Heart left ventricle (tissue), 16 donors: ENCODE results near the gene MIF4GD. TPM values are rescaled to one million over a fixed set of nuclear protein-coding genes. Genes with fewer than 3 reads are reported as not detected.
A peak's percentile ranks its signal among the peaks of the same experiment; 100 is the strongest.

Source experiments
- ATAC-seq, 4 donors: fragments of 200-7000 bp; cut with Tn5 transposase; one replicate each; pipeline ENCODE4 v1.9.1; 2020 to 2022; ENCODE audit warnings: moderate library complexity in 4 of 4, mild to moderate bottlenecking in 3 of 4, moderate number of reproducible peaks in 1 of 4
- DNase-seq, 5 donors: peaks; one replicate each; pipeline ENCODE4 v3.0.0-alpha.2; 2020
- H3K27ac ChIP-seq, 12 donors: fragments of 200-600 bp; sonication (generic) in 4 of 12; one replicate each; pipeline versions ENCODE4 v1.5.0 to v1.8.0; 2016 to 2022; ENCODE audit warnings: mild to moderate bottlenecking in 2 of 12
- H3K27me3 ChIP-seq, 9 donors: fragments of 200-600 bp; sonication (generic) in 2 of 9; one replicate each; pipeline versions ENCODE4 v1.5.1 to v1.8.0; 2016 to 2022; ENCODE audit warnings: mild to moderate bottlenecking in 3 of 9
- H3K36me3 ChIP-seq, 9 donors: fragments of 200-600 bp; sonication (generic) in 2 of 9; one replicate each; pipeline versions ENCODE4 v1.5.0 to v1.8.0; 2018 to 2022; ENCODE audit warnings: mild to moderate bottlenecking in 2 of 9
- H3K4me1 ChIP-seq, 12 donors: fragments of 200-600 bp; sonication (generic) in 4 of 12; one replicate each; pipeline versions ENCODE4 v1.5.0 to v1.8.0; 2016 to 2022; ENCODE audit warnings: mild to moderate bottlenecking in 3 of 12
- H3K4me3 ChIP-seq, 12 donors: fragments of 200-600 bp; sonication (generic) in 4 of 12; one replicate each; pipeline versions ENCODE4 v1.5.0 to v1.8.0; 2017 to 2022; ENCODE audit warnings: mild to moderate bottlenecking in 9 of 12, moderate library complexity in 4 of 12
- H3K9me3 ChIP-seq, 12 donors: fragments of 200-600 bp; sonication (generic) in 4 of 12; one replicate each; pipeline versions ENCODE4 v1.5.0 to v1.8.0; 2016 to 2022; ENCODE audit warnings: mild to moderate bottlenecking in 1 of 12
- POLR2A ChIP-seq, 2 donors: fragments of 450-650 bp; IDR thresholded peaks; one replicate each; pipeline ENCODE4 v1.6.1; 2017; ENCODE audit warnings: antibody characterized with exemption in 2 of 2, mild to moderate bottlenecking in 2 of 2, moderate library complexity in 2 of 2
- WGBS, 4 donors: extraction: QIAGEN DNeasy Blood & Tissue Kit in 2 of 4; methylation state at CpG; one replicate each; pipeline versions ENCODE4 v1.1.5 to v1.1.7; 2013 to 2018; 5-methylcytosine and 5-hydroxymethylcytosine counted together
- intact Hi-C, 10 donors: fragments of 100-400 bp; cut with DNase I; formaldehyde crosslinking; loops; one replicate each; pipeline versions ENCODE4 v1.11.1 to v1.14.2; 2022
- polyA plus RNA-seq, 2 donors: library from polyadenylated mRNA; stranded (reverse); fragments of 200-250 nt; gene quantifications; one replicate each; pipeline ENCODE4 v1.2.3, GENCODE V29; 2013
- total RNA-seq, 9 donors: library from RNA; depleted of rRNA in 2 of 9; stranded (reverse); fragments of >200 nt in 2 of 9; fragmentation: NEBNext Ultra II Directional in 3 of 9; extraction: Animal tissue kit (Norgen Biotek cat#: 25700) in 3 of 9; gene quantifications; one replicate each; pipeline versions ENCODE4 v1.1.0 to v1.2.4, GENCODE V29; 2016 to 2023
- TF ChIP-seq, protein P1 (sequence below), 12 donors: fragments of 200-600 bp; sonication (generic) in 4 of 12; IDR thresholded peaks; one replicate each; pipeline versions ENCODE4 v1.5.0 to v1.8.0; 2018 to 2022; ENCODE audit warnings: antibody characterized with exemption in 12 of 12, mild to moderate bottlenecking in 5 of 12
- donor health status: ischemic (EF 13 %, LVEDD 7.1; RV severe dilation, severe dysfunction).
- donor health status: healthy with polysubstance abuse.
- donor health status: DM: no; HTN: yes; CAD: no.
- donor health status: DM: no; HTN: no; CAD: no.
- donor health status: ischemic (EF 25% LVEDD 6.9; RV normal size, moderate dysfunction).
- donor health status: ischemic (EF 25% LVEDD 5.7; RV mildly dilated, moderate dysfunction).
- donor health status: healthy.
- donor health status: DM: yes; HTN: yes; CAD: no.
- donor health status: ischemic (EF 35%, LVEDD 5.7; RV mildly dilated, moderate dysfunction).
- donor health status: nonischemic (EF 11% LVEDD 7.7; RV severe dilation, severe dysfunction).
- donor health status: DM: yes; HTN: yes; CAD: no.
- donor health status: PGD.
- donor health status: ischemic (EF 29% LVEDD 5.4; RV normal size, mild dysfunction).
- donor health status: nonischemic (EF 23%, LVEDD 6.1; RV moderate dilation, normal function).

MIF4GD gene
- total and polyA plus RNA-seq, 11 donors, result 8.6 to 34.7 (median 18.6) TPM

DNA sequence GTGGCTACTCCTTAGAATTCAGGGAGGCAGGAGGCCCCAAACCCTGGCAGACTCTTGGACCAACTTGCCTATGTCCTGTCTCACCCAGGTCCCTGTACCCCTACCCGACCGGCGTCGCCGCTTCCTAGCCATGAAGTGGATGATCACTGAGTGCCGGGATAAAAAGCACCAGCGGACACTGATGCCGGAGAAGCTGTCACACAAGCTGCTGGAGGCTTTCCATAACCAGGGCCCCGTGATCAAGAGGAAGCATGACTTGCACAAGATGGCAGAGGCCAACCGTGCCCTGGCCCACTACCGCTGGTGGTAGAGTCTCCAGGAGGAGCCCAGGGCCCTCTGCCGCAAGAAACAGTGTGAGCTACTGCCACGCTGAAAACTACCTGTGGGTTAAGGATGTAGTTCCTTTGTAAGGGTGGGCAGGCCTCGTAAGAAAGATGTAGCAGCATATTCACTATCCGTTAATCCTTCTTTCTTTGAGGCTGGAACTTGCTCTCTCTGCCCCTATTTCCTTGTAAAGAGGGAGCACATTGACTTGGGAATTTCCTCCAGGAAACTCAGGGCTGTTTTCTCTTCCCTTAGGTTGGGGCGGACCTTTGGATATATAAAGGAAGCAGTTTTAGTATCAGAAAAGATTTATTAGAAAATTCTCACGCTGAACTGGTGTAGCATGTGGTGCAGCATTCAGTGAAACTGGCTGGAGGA is 5.3 kb downstream of the MIF4GD start:
- DNase-seq, result no peak
- peak overlapping the region in 1 of 12 donors; percentile 37 for H3K27ac ChIP-seq
- 88 to 91% (median 89%) methylated on average over 11 to 17 of the region's 17 CpGs for WGBS, 4 donors
- no peak overlapping the region for H3K4me3 ChIP-seq
- ATAC-seq, result no peak
- H3K9me3 ChIP-seq, result no peaks in the 10 kb centered on the region
- no peaks in the 10 kb centered on the region for H3K27me3 ChIP-seq
- TF ChIP-seq POLR2A (IDR thresholded peaks at IDR 0.05), result no peak
- TF ChIP-seq, protein P1, sequence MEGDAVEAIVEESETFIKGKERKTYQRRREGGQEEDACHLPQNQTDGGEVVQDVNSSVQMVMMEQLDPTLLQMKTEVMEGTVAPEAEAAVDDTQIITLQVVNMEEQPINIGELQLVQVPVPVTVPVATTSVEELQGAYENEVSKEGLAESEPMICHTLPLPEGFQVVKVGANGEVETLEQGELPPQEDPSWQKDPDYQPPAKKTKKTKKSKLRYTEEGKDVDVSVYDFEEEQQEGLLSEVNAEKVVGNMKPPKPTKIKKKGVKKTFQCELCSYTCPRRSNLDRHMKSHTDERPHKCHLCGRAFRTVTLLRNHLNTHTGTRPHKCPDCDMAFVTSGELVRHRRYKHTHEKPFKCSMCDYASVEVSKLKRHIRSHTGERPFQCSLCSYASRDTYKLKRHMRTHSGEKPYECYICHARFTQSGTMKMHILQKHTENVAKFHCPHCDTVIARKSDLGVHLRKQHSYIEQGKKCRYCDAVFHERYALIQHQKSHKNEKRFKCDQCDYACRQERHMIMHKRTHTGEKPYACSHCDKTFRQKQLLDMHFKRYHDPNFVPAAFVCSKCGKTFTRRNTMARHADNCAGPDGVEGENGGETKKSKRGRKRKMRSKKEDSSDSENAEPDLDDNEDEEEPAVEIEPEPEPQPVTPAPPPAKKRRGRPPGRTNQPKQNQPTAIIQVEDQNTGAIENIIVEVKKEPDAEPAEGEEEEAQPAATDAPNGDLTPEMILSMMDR (IDR thresholded peaks at IDR 0.05), result no peak
- H3K36me3 ChIP-seq, result peaks cover 0 to 46% (median 42%) of the 10 kb centered on the region in 9 donors
- intact Hi-C loops, result no loop called here
- peaks cover 2 to 57% (median 18%) of the 10 kb centered on the region in 12 donors for H3K4me1 ChIP-seq

DNA sequence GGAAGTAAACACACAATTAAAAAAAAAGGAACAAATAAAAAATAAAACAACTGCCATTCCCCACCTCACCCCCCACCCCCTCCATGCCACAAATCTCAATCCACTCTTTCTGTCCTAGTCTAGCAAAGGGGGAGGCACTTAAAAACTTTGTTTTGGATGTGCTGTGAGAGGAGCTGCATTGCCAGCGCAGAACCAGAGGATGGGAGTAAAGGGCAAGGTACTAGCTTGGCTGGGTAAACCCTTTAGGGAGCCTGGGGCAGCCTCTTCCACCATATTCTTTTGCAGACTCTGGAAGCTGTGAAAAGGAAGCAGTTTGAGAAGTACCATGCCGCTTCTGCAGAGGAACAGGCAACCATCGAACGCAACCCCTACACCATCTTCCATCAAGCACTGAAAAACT is 8.0 kb downstream of the MIF4GD start:
- Histone ChIP-seq H3K4me3 (peak overlapping the region in 4 of 12 donors; percentile 6 to 100 (median 80)), H3K36me3 (peaks cover 0 to 46% (median 42%) of the 10 kb centered on the region in 9 donors), H3K4me1 (peaks cover 17 to 54% (median 29%) of the 10 kb centered on the region in 12 donors), H3K27me3 (no peaks in the 10 kb centered on the region), H3K27ac (no peak overlapping the region), H3K9me3 (no peaks in the 10 kb centered on the region)
- TF ChIP-seq, protein P1 (IDR thresholded peaks at IDR 0.05), result no peak
- TF ChIP-seq POLR2A (IDR thresholded peaks at IDR 0.05), result no peak
- DNase-seq (no peak), ATAC-seq (no peak)
- intact Hi-C loops, result no loop called here
- WGBS, 4 donors, result 92 to 97% (median 95%) methylated on average over 4 of the region's 4 CpGs

GRCh38 chr17:75262112-75262606 is 8.9 kb downstream of the MIF4GD start:
- peaks cover 17 to 45% (median 27%) of the 10 kb centered on the region in 12 donors for H3K4me1 ChIP-seq
- TF ChIP-seq, protein P1 (IDR thresholded peaks at IDR 0.05), result no peak
- TF ChIP-seq POLR2A (IDR thresholded peaks at IDR 0.05), result no peak

DNA sequence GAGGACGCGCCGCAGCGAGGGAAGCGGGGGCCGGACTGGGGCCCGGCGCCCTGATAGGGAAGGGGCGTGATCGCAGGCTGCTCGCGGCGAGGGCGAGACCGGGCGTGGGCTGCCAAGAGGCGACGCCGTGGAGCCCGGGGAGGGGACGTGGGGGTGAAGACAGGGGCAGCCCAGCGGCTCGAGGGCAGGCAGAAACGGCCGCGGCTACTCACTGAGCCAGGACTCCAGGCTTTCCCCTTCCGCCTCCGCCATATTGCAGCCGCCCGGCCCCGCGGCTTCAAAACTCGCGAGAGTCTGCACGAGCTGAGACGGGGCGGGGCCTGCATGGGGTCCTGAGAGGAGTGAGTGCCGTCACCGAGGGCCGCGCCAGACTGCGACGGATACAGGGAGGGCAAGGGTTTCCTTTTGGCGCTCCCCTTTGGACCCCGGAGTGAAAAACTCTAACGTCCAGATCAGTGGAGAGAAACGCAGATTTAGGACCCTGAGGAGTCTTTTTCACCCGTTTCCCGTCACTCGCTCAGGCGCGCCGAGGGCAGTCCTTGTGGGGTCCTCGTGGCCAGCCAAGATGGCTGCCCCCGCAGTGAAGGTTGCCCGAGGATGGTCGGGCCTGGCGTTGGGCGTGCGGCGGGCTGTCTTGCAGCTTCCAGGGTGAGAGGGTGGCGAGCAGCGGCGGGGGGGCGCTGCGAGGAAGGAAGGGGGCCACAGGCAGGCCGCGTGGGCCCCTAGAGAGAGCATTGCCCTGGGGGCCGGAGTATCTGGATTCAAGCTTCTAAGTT is 9.5 kb downstream of the MIF4GD start, which contains the start of the genes GGA3 and MRPS7:
Gene GGA3 (minus strand): TSS at position 271 of the 776 bp plus-strand sequence. CDS start 19 bp downstream, at position 252.
Gene MRPS7 (plus strand): TSS at position 544 of the 776 bp plus-strand sequence. CDS start 22 bp downstream, at position 566.
- 0 to 1% (median 0%) methylated on average over 34 to 68 of the region's 69 CpGs for WGBS, 4 donors
- Histone ChIP-seq H3K27ac (peak within 1 kb of the TSS; percentile 90 to 99 (median 96)), H3K4me1 (peaks cover 17 to 39% (median 27%) of the 10 kb centered on the region in 12 donors), H3K36me3 (peaks cover 0 to 37% (median 33%) of the 10 kb centered on the region in 9 donors), H3K9me3 (no peaks in the 10 kb centered on the region), H3K27me3 (no peaks in the 10 kb centered on the region), H3K4me3 (peak within 1 kb of the TSS; percentile 77 to 100 (median 96))
- peak in 1 of 2 donors; percentile 81 for TF ChIP-seq POLR2A (IDR thresholded peaks at IDR 0.05)
- TF ChIP-seq, protein P1 (IDR thresholded peaks at IDR 0.05), result peak in 1 of 12 donors; percentile 15
- intact Hi-C loops, result no loop called here
- DNase-seq (peak; percentile 96 to 98 (median 97)), ATAC-seq (peak; percentile 97 to 99 (median 98))

More at GRCh38 chr17:75262112-75262606, 8.9 kb downstream of the MIF4GD start:
- Histone ChIP-seq H3K9me3 (no peaks in the 10 kb centered on the region), H3K27ac (peak overlapping the region; percentile 90 to 99 (median 96)), H3K27me3 (no peaks in the 10 kb centered on the region), H3K4me3 (peak overlapping the region; percentile 77 to 100 (median 96)), H3K36me3 (peaks cover 0 to 43% (median 39%) of the 10 kb centered on the region in 9 donors)
- WGBS, 4 donors, result 0 to 1% (median 1%) methylated on average over 14 to 23 of the region's 23 CpGs
- intact Hi-C loops, result no loop called here
- no peak for DNase-seq
- ATAC-seq, result peak in 2 of 4 donors; percentile 1 to 3
